Measurements from ENCODE around the gene SBF2.
"Not testable (repeated sequence)": the region's sequence is repeated elsewhere in the genome, so short reads cannot be mapped to it uniquely, and the experiment has no call there.

The SBF2 gene

DNA sequence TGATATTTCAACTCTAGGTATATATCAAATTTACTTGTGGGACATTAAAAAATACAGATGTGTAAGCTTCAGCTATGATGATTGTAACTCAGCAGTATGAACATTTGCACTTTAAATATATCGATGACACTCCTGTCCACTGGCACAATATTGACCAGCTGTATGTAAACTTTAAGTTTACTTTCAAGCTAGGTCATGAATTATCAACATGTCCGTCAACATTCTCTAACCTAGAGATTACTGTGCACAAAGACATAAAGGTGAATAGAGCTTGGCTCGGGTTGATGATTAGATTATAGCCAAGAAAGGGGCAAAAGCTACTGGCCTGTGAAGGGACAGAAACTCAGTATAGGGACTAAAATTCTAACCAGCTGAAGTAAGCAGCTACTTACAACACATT, 343.6 kb downstream of the SBF2 start:
- DNase-seq (ENCODE audit: low read depth in 1 of 2, low spot score in 1 of 2): no peak
- Histone ChIP-seq H3K27ac (replicated peaks) (no peak overlapping the region), H3K4me3 (replicated peaks; ENCODE audit: insufficient read depth, low read length) (no peak overlapping the region), H3K27me3 (ENCODE audit: insufficient read depth, poor library complexity, severe bottlenecking) (no peaks in the 10 kb centered on the region)
- TF ChIP-seq, protein P1, sequence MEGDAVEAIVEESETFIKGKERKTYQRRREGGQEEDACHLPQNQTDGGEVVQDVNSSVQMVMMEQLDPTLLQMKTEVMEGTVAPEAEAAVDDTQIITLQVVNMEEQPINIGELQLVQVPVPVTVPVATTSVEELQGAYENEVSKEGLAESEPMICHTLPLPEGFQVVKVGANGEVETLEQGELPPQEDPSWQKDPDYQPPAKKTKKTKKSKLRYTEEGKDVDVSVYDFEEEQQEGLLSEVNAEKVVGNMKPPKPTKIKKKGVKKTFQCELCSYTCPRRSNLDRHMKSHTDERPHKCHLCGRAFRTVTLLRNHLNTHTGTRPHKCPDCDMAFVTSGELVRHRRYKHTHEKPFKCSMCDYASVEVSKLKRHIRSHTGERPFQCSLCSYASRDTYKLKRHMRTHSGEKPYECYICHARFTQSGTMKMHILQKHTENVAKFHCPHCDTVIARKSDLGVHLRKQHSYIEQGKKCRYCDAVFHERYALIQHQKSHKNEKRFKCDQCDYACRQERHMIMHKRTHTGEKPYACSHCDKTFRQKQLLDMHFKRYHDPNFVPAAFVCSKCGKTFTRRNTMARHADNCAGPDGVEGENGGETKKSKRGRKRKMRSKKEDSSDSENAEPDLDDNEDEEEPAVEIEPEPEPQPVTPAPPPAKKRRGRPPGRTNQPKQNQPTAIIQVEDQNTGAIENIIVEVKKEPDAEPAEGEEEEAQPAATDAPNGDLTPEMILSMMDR (IDR thresholded peaks at IDR 0.05; ENCODE audit: insufficient read depth, low read length): no peak
- TF ChIP-seq, protein P2, sequence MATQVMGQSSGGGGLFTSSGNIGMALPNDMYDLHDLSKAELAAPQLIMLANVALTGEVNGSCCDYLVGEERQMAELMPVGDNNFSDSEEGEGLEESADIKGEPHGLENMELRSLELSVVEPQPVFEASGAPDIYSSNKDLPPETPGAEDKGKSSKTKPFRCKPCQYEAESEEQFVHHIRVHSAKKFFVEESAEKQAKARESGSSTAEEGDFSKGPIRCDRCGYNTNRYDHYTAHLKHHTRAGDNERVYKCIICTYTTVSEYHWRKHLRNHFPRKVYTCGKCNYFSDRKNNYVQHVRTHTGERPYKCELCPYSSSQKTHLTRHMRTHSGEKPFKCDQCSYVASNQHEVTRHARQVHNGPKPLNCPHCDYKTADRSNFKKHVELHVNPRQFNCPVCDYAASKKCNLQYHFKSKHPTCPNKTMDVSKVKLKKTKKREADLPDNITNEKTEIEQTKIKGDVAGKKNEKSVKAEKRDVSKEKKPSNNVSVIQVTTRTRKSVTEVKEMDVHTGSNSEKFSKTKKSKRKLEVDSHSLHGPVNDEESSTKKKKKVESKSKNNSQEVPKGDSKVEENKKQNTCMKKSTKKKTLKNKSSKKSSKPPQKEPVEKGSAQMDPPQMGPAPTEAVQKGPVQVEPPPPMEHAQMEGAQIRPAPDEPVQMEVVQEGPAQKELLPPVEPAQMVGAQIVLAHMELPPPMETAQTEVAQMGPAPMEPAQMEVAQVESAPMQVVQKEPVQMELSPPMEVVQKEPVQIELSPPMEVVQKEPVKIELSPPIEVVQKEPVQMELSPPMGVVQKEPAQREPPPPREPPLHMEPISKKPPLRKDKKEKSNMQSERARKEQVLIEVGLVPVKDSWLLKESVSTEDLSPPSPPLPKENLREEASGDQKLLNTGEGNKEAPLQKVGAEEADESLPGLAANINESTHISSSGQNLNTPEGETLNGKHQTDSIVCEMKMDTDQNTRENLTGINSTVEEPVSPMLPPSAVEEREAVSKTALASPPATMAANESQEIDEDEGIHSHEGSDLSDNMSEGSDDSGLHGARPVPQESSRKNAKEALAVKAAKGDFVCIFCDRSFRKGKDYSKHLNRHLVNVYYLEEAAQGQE (IDR thresholded peaks at IDR 0.05; ENCODE audit: insufficient replicate concordance, low read depth): no peak
- TF ChIP-seq GABPA (IDR thresholded peaks at IDR 0.05; ENCODE audit: low read depth) (no peak), POLR2AphosphoS5 (IDR thresholded peaks at IDR 0.05; ENCODE audit: low read depth) (no peak), SPI1 (IDR thresholded peaks at IDR 0.05; ENCODE audit: borderline replicate concordance, low read depth) (no peak)

DNA sequence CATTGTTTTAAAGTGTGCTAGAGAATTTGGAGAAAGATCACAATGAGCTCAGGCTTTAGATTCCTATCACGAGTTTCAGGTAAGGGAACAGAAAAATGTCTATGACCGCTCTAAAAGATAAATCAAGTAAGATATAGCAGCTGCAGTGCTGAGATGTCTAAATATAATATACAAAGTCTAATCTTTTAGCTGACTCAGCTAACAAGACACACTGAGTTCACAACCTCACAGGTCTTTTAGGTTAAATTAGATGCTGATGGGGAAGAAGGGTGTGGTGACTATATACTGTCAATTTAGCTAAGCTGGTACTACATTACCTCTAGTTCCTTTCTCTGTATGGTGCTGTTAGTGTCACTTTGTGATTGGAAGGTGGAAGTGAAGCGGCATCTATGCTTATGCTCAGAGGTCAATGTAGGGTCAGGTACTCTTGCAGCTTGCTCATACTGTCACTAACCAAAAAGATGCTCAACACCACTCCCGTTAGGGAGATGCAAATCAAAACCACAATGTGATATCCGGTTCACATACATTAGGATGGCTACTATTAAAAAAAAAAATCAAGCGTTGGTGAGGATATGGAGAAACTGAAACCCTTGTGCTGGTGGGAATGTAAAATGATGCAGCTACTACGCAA, 346.7 kb downstream of the SBF2 start:
- Histone ChIP-seq H3K27ac (replicated peaks) (no peak overlapping the region), H3K4me3 (replicated peaks; ENCODE audit: insufficient read depth, low read length) (no peak overlapping the region), H3K27me3 (ENCODE audit: insufficient read depth, poor library complexity, severe bottlenecking) (no peaks in the 10 kb centered on the region)
- TF ChIP-seq, protein P2 (IDR thresholded peaks at IDR 0.05; ENCODE audit: insufficient replicate concordance, low read depth): no peak
- TF ChIP-seq, protein P1 (IDR thresholded peaks at IDR 0.05; ENCODE audit: insufficient read depth, low read length): no peak
- DNase-seq (ENCODE audit: low read depth in 1 of 2, low spot score in 1 of 2): no peak

DNA sequence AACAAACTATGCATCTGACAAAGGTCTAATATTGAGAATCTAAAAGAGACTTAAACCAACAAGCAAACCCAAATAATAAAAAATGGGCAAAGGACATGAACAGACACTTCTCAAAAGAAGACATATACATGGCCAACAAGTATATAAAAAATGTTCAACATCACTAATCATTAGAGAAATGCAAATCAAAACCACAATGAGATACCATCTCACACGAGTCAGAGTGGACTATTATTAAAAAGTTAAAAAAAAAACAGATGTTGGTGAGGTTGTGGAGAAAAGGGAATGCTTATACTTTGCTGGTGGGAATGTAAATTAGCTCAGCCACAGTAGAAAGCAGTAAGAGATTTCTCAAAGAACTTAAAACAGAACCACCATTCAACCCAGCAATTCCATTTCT, 348.3 kb downstream of the SBF2 start:
- H3K27ac ChIP-seq (replicated peaks); DNase-seq (ENCODE audit: low read depth in 1 of 2, low spot score in 1 of 2); H3K27me3 ChIP-seq (ENCODE audit: insufficient read depth, poor library complexity, severe bottlenecking); H3K4me3 ChIP-seq (replicated peaks; ENCODE audit: insufficient read depth, low read length): not testable (repeated sequence)

DNA sequence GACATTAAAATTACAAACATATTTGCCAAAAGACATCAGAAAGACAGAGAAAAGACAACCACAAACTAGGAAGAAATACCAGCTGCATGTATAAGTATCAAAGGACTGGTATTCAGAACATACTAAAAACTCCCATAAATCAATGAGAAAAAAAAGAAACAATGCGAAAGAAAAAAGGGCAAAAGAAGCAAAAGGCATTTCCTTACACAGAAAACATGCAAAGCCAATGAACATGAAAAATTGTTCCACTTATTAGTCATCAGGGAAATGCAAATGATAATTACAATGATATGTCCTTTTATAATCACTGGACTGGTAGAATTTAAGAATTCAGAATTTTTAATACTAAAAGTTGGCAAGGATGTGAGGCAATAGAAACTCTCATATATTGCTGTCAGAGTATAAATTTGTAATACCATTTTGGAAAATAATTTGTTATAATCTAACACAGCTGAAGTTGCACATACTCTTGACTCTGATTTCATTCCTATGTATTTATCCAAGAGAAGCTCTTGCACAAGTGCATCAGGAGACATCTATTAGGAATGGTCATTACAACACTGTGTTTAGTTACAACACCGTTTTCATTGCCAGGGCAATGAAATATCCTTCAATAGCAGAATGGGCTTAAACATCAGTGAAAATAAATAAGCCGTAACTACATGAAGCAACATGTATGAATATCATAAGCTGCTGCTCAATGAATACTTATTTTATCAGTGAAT, 350.5 kb downstream of the SBF2 start:
- no peak overlapping the region for H3K4me3 ChIP-seq (replicated peaks; ENCODE audit: insufficient read depth, low read length)
- no peak overlapping the region for H3K27ac ChIP-seq (replicated peaks)
- TF ChIP-seq GABPA (IDR thresholded peaks at IDR 0.05; ENCODE audit: low read depth) (no peak), SPI1 (IDR thresholded peaks at IDR 0.05; ENCODE audit: borderline replicate concordance, low read depth) (no peak), POLR2AphosphoS5 (IDR thresholded peaks at IDR 0.05; ENCODE audit: low read depth) (no peak)
- TF ChIP-seq, protein P2 (IDR thresholded peaks at IDR 0.05; ENCODE audit: insufficient replicate concordance, low read depth): no peak
- TF ChIP-seq, protein P1 (IDR thresholded peaks at IDR 0.05; ENCODE audit: insufficient read depth, low read length): no peak
- no peak for DNase-seq (ENCODE audit: low read depth in 1 of 2, low spot score in 1 of 2)
- no peaks in the 10 kb centered on the region for H3K27me3 ChIP-seq (ENCODE audit: insufficient read depth, poor library complexity, severe bottlenecking)
